Left ventricle myocardium inferior (tissue), 1 donor: Measurements from ENCODE around the gene RAD51B. TPM values are rescaled to one million over a fixed set of nuclear protein-coding genes. Genes with fewer than 3 reads are reported as not detected.

ENCODE experiments used
- DNase-seq: peaks from one replicate; pipeline ENCODE4 v3.0.0-alpha.2; 2020
- H3K27ac ChIP-seq: fragments of 200-600 bp; replicated peaks from 2 replicates; pipeline ENCODE4 v1.8.0; 2021
- H3K27me3 ChIP-seq: fragments of 200-600 bp; 2 replicates; pipeline ENCODE4 v1.8.0; 2021; ENCODE audit warnings: low read depth
- H3K36me3 ChIP-seq: fragments of 200-600 bp; 2 replicates; pipeline ENCODE4 v1.8.0; 2021
- H3K4me1 ChIP-seq: fragments of 200-600 bp; 2 replicates; pipeline ENCODE4 v1.8.0; 2021
- H3K4me3 ChIP-seq: fragments of 200-600 bp; 2 replicates; pipeline ENCODE4 v1.8.0; 2021; ENCODE audit warnings: mild to moderate bottlenecking, moderate library complexity
- H3K9me3 ChIP-seq: fragments of 200-600 bp; replicated peaks from 2 replicates; pipeline ENCODE4 v1.8.0; 2021
- CTCF ChIP-seq: fragments of 200-600 bp; IDR thresholded peaks from 2 replicates; pipeline ENCODE4 v1.8.0; 2021; ENCODE audit warnings: antibody characterized with exemption, mild to moderate bottlenecking, borderline replicate concordance
- intact Hi-C: fragments of 100-400 bp; cut with micrococcal nuclease; formaldehyde crosslinking; loops from one replicate; pipeline ENCODE4 v1.11.0; 2022
- total RNA-seq: library from RNA; stranded (reverse); fragmentation: NEBNext Ultra II Directional; extraction: Animal tissue kit (Norgen Biotek cat#: 25700); gene quantifications from one replicate; pipeline ENCODE4 v1.2.1, GENCODE V29; 2021
- donor health status: DM: no; HTN: yes; CAD: no; lungs with severe emphysema.

Gene RAD51B
- total RNA-seq, 1 donor from 2014 or later, result 2.4 TPM

- Histone ChIP-seq H3K36me3 (peaks cover 100% of the 10 kb centered on the region), H3K27ac (no peak overlapping the region), H3K4me3 (no peak overlapping the region), H3K27me3 (no peaks in the 10 kb centered on the region), H3K4me1 (peaks cover 18% of the 10 kb centered on the region), H3K9me3 (no peaks in the 10 kb centered on the region)
- no peak for DNase-seq
- TF ChIP-seq CTCF, result no peak
- intact Hi-C loops, result no loop called here
These were observed 35.2 kb upstream of the RAD51B start for GRCh38 chr14:67784244-67784823.

GRCh38 chr14:67785270-67786109 is 34.1 kb upstream of the RAD51B start:
- DNase-seq, result no peak
- no peaks in the 10 kb centered on the region for H3K27me3 ChIP-seq
- no peak for TF ChIP-seq CTCF
- no peaks in the 10 kb centered on the region for H3K9me3 ChIP-seq
- peaks cover 100% of the 10 kb centered on the region for H3K36me3 ChIP-seq
- peaks cover 18% of the 10 kb centered on the region for H3K4me1 ChIP-seq
- intact Hi-C loops, result no loop called here
- H3K4me3 ChIP-seq, result no peak overlapping the region
- H3K27ac ChIP-seq, result no peak overlapping the region

GRCh38 chr14:67787673-67788072 is 31.9 kb upstream of the RAD51B start:
- Histone ChIP-seq H3K27me3 (no peaks in the 10 kb centered on the region), H3K27ac (no peak overlapping the region), H3K36me3 (peaks cover 96% of the 10 kb centered on the region), H3K4me3 (no peak overlapping the region), H3K4me1 (peaks cover 18% of the 10 kb centered on the region), H3K9me3 (no peaks in the 10 kb centered on the region)
- no peak for DNase-seq
- intact Hi-C loops, result no loop called here
- TF ChIP-seq CTCF, result no peak

GRCh38 chr14:67798731-67799130 is 20.8 kb upstream of the RAD51B start:
- Histone ChIP-seq H3K27me3 (no peaks in the 10 kb centered on the region), H3K27ac (no peak overlapping the region), H3K9me3 (no peaks in the 10 kb centered on the region), H3K36me3 (peaks cover 100% of the 10 kb centered on the region), H3K4me3 (no peak overlapping the region), H3K4me1 (no peaks in the 10 kb centered on the region)
- no peak for TF ChIP-seq CTCF
- intact Hi-C loops, result no loop called here
- no peak for DNase-seq

GRCh38 chr14:67800743-67801142 is 18.8 kb upstream of the RAD51B start:
- Histone ChIP-seq H3K9me3 (no peaks in the 10 kb centered on the region), H3K4me1 (no peaks in the 10 kb centered on the region), H3K27ac (no peak overlapping the region), H3K4me3 (no peak overlapping the region), H3K27me3 (no peaks in the 10 kb centered on the region), H3K36me3 (peaks cover 100% of the 10 kb centered on the region)
- no peak for DNase-seq
- no peak for TF ChIP-seq CTCF
- intact Hi-C loops, result no loop called here
